ENCODE results near the gene LRRFIP2.

LRRFIP2 gene

DNA sequence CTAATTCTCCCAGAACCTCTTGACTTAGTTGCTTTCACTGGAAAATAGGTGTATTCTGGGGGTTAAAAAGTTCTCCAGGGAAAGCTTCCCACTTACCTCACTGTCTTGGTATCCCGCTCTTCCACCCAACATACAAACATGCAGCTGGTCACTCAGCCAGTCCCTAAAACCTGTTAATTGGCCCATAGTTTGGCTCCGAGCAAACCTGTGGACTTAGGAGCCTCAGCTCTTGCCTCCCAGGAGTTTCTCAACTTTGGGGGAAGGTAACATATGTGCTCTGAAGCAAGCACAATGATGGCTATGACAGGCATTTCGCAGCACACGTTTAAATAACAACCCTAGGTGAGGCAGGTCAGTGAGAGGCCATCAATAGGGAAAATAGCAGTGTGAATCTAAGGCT lies 25.8 kb upstream of the LRRFIP2 start:
- H3K27ac ChIP-seq: no peak overlapping the region
- TF ChIP-seq, protein P1, sequence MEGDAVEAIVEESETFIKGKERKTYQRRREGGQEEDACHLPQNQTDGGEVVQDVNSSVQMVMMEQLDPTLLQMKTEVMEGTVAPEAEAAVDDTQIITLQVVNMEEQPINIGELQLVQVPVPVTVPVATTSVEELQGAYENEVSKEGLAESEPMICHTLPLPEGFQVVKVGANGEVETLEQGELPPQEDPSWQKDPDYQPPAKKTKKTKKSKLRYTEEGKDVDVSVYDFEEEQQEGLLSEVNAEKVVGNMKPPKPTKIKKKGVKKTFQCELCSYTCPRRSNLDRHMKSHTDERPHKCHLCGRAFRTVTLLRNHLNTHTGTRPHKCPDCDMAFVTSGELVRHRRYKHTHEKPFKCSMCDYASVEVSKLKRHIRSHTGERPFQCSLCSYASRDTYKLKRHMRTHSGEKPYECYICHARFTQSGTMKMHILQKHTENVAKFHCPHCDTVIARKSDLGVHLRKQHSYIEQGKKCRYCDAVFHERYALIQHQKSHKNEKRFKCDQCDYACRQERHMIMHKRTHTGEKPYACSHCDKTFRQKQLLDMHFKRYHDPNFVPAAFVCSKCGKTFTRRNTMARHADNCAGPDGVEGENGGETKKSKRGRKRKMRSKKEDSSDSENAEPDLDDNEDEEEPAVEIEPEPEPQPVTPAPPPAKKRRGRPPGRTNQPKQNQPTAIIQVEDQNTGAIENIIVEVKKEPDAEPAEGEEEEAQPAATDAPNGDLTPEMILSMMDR (IDR thresholded peaks at IDR 0.05): no peak
- no peak for TF ChIP-seq ZFX (IDR thresholded peaks at IDR 0.05; ENCODE audit: borderline replicate concordance)

DNA sequence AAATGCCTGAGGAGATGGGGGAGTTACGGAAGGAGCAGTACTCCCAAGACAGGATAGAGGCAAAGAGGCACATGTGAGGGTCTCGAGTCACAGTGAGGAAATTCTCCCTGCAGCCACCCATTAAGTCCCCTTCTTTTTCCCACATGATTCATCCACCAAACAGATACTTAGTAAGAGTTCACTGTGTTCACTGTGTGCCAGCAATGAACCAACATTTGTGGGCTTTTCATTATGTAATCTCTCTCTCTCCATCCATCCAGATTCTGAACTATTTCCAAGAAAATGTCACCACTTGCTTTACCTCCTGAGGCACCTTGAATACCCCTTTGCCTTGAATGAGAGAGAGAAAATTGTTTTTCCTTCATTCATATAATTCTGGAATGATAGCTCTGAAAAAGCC lies 24.6 kb upstream of the LRRFIP2 start:
- no peak for TF ChIP-seq ZFX (IDR thresholded peaks at IDR 0.05; ENCODE audit: borderline replicate concordance)
- TF ChIP-seq, protein P1 (IDR thresholded peaks at IDR 0.05): no peak
- H3K27ac ChIP-seq: no peak overlapping the region

DNA sequence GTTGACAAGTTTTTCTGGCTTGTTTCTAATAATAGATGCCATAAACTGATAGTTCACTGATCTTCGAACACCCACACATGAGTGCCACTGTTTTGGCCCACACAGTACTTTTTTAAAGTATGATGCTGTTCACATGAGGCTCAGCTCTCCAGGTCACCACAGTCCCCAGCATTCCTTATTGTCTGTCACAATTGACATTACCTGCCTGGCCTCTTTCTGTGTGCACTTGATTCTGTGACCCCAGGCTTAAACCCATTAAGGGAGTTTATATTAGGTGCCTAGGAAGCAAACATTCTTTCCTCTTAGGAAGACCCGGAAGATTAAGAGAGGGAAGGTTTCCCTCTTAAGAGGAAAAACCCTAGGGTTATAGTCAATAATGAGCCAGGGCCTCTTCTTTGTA lies 24.2 kb upstream of the LRRFIP2 start:
- TF ChIP-seq ZFX (IDR thresholded peaks at IDR 0.05; ENCODE audit: borderline replicate concordance): no peak
- TF ChIP-seq, protein P1 (IDR thresholded peaks at IDR 0.05): no peak
- no peak overlapping the region for H3K27ac ChIP-seq

DNA sequence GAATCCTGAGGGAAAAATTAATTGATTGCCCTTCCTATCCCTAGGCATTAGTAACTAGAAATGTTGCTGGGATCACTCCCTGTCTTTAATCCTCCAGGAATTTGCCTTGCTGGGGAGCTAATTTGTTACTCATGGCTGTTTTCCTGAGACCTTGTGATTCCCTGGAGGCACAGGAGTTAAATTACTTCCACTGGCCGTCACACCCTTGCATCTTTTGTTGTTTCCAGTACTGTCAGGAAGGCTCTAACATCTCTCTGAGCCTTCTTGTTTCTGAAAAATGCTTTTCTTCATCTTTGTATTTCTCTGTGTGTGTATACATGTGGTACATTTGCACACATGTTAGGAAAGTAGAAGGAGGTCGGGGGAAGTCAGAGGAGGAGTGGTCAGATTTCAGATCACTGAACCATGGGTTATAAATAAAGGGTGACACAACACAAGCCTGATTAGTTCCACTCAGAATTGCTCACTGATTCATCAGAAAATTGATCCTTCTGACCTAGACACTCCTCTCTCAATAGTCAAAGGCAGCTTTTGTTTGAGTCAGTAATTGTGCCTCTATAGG lies 23.5 kb upstream of the LRRFIP2 start:
- H3K27ac ChIP-seq: no peak overlapping the region
- TF ChIP-seq, protein P1 (IDR thresholded peaks at IDR 0.05): no peak
- TF ChIP-seq ZFX (IDR thresholded peaks at IDR 0.05; ENCODE audit: borderline replicate concordance): no peak

DNA sequence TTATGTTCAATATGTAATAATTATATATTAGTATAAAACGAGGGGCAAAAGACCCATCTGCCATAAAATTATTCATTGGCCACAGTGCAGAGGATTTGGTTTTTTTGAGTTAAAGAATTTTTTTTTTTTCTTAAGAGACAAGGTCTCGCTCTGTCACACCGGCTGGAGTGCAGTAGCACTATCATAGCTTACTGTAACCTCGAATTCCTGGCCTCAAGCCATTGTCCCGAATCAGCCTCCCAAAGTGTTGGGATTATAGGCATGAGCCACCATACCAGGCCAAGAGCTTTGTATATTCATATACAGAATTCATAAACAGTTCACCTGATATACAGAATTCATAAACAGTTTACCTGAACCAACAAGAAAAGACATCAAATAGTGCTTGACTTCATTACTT lies 20.2 kb upstream of the LRRFIP2 start:
- TF ChIP-seq, protein P1 (IDR thresholded peaks at IDR 0.05): no peak
- TF ChIP-seq ZFX (IDR thresholded peaks at IDR 0.05; ENCODE audit: borderline replicate concordance): no peak
- no peak overlapping the region for H3K27ac ChIP-seq

DNA sequence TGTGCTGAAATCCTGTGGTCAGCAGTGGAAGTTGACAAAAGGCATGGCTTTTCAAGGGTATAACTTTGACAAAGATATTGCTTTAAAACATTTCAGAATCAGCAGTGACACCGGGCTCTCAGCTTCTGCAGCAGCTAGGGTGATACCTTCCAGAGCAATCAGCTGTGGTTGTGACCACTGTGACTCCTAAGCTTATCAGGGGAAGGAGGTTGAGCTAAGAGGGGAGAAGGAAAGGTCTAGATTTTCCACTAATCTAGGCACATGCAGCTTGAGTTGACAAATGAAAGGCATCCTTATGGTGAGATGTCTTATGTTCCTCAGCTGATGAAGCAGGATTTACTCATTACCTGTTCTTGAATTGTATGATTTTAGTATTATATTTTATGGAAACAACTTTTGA lies 16.3 kb upstream of the LRRFIP2 start:
- no peak for TF ChIP-seq ZFX (IDR thresholded peaks at IDR 0.05; ENCODE audit: borderline replicate concordance)
- TF ChIP-seq, protein P1 (IDR thresholded peaks at IDR 0.05): no peak
- H3K27ac ChIP-seq: no peak overlapping the region

DNA sequence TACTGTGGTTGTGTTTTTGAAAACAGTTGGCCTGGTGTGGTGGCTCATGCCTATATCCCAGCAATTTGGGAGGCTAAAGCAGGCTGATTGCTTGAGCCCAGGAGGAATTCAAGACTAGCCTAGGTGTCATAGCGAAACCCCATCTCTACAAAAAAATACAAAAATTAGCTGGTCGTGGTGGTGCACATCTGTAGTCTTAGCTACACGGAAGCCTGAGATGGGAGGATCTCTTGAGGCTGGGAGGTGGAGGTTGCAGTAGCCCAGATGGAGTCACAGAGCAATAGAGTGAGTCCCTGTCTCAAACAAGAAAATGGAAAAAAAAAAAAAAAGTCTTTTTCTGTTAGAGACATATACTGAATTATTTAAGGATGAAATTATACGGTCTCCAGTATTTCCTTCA lies 14.7 kb upstream of the LRRFIP2 start:
- no peak for TF ChIP-seq ZFX (IDR thresholded peaks at IDR 0.05; ENCODE audit: borderline replicate concordance)
- TF ChIP-seq, protein P1 (IDR thresholded peaks at IDR 0.05): no peak
- H3K27ac ChIP-seq: no peak overlapping the region

Measured in 22Rv1 (cell line).